Measurements from ENCODE around the gene WDR17.

WDR17 gene

DNA sequence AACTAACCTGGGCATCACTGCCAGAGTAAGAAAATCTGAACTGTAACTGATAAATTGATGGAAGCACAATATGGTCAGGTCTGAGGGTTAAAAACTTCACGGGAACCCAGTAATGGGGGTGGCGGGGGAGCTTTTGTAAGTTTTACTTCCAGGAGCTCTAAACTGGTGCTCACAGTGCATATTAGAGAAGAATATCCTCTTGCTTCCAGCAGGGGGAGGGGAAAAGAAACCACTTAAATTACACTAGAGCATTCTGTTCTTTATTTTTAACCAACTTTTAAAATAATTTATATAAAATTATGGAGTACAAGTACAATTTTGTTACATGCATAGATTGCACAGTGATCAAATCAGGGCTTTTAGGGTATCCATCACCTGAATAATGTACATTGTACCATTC is 33.7 kb downstream of the WDR17 start:
- H3K27ac ChIP-seq: no peak overlapping the region
- TF ChIP-seq CTCF (IDR thresholded peaks at IDR 0.05; ENCODE audit: low read depth, low read length): no peak
- H3K9me3 ChIP-seq (ENCODE audit: severe bottlenecking): no peaks in the 10 kb centered on the region
- H3K4me3 ChIP-seq (ENCODE audit: low read depth, low read length): no peak overlapping the region
- H3K36me3 ChIP-seq: no peaks in the 10 kb centered on the region
- no peak for DNase-seq
- H3K27me3 ChIP-seq (ENCODE audit: insufficient read depth, low read depth, severe bottlenecking): no peaks in the 10 kb centered on the region

- no peaks in the 10 kb centered on the region for H3K27me3 ChIP-seq (ENCODE audit: insufficient read depth, low read depth, severe bottlenecking)
- no peak for DNase-seq
- no peaks in the 10 kb centered on the region for H3K36me3 ChIP-seq
- no peaks in the 10 kb centered on the region for H3K9me3 ChIP-seq (ENCODE audit: severe bottlenecking)
- H3K27ac ChIP-seq: no peak overlapping the region
- no peak overlapping the region for H3K4me3 ChIP-seq (ENCODE audit: low read depth, low read length)
- TF ChIP-seq CTCF (IDR thresholded peaks at IDR 0.05; ENCODE audit: low read depth, low read length): no peak
Measured at GRCh38 chr4:176102414-176103063, 36.9 kb downstream of the WDR17 start.

DNA sequence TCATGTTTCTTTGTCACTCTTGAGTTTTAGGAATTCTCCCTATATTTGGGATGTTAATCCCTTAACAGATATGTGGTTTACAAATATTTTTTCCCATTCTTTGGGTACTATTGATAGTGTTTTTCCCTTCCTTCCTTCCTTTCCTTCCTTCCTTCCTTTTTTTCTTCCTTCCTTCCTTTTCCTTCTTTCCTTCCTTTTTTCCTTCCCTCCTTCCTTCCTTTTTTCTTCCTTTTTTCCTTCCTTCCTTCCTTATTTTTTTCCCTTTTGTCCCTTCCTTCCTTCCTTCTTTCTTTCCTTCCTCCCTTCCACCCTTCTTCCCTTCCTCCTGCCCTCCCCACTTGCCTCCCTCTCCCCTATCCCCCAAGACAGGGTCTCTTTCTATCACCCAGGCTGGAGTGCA is 42.1 kb downstream of the WDR17 start:
- no peak overlapping the region for H3K4me3 ChIP-seq (ENCODE audit: low read depth, low read length)
- TF ChIP-seq CTCF (IDR thresholded peaks at IDR 0.05; ENCODE audit: low read depth, low read length): no peak
- H3K27ac ChIP-seq: no peak overlapping the region
- H3K27me3 ChIP-seq (ENCODE audit: insufficient read depth, low read depth, severe bottlenecking): no peaks in the 10 kb centered on the region
- H3K36me3 ChIP-seq: no peaks in the 10 kb centered on the region
- no peak for DNase-seq
- no peaks in the 10 kb centered on the region for H3K9me3 ChIP-seq (ENCODE audit: severe bottlenecking)

DNA sequence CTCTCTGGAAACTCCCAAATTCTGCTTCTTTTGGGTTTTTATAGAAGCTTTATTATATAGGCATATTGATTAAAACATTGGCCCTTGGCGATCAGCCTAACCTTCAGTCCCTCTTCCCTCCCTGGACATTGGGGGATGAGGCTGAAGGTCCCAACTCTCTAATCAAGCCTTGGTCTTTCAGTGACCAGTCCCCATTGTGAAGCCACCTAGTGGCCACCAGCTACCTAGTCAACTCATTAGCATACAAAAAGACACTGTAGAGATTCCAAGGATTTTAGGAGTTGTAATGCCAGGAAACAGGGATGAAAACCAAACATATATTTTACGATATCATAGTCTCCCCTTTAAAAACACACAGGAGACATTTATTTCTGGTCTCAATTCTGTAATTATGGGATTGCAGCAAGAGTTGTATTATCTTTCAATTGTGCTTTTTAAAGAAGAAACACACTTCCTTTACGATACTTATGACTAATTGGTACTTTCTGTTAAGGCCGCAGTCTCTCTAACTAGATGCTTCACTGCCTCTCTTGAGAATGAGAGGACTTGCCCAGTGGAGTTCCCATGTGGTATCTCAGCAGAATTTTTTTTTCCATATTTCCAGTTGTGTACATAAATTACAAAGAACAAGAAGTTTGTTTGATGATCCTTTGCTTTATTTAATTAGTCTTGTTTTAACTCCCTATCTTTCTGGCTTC is 58.2 kb downstream of the WDR17 start:
- Histone ChIP-seq H3K27ac (no peak overlapping the region), H3K9me3 (ENCODE audit: severe bottlenecking) (no peaks in the 10 kb centered on the region), H3K27me3 (ENCODE audit: insufficient read depth, low read depth, severe bottlenecking) (no peaks in the 10 kb centered on the region), H3K36me3 (peaks cover 3% of the 10 kb centered on the region; the same call in 1 of the 2 replicates), H3K4me3 (ENCODE audit: low read depth, low read length) (no peak overlapping the region)
- DNase-seq: peak; percentile 53
- peak; percentile 80 for TF ChIP-seq CTCF (IDR thresholded peaks at IDR 0.05; ENCODE audit: low read depth, low read length)

DNA sequence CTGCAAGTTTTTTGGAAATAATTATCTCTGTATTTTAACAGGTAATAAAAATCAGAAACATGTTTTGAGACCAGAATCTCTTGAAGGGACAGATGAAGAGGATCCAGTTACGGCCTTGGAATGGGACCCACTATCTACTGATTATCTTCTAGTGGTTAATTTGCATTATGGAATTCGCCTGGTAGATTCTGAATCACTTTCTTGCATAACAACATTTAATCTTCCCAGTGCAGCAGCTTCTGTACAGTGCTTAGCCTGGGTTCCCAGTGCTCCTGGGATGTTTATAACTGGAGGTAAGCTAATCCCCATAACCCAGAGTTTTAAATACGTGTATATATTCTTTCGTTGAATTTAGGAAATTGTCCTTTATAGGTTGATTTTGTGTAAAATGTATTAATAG is 59.4 kb downstream of the WDR17 start:
- no peak for TF ChIP-seq CTCF (IDR thresholded peaks at IDR 0.05; ENCODE audit: low read depth, low read length)
- H3K9me3 ChIP-seq (ENCODE audit: severe bottlenecking): no peaks in the 10 kb centered on the region
- H3K36me3 ChIP-seq: peaks cover 3% of the 10 kb centered on the region; the same call in 1 of the 2 replicates
- H3K4me3 ChIP-seq (ENCODE audit: low read depth, low read length): no peak overlapping the region
- no peaks in the 10 kb centered on the region for H3K27me3 ChIP-seq (ENCODE audit: insufficient read depth, low read depth, severe bottlenecking)
- no peak for DNase-seq
- no peak overlapping the region for H3K27ac ChIP-seq

All from WERI-Rb-1 (cell line).